ENCODE data around the gene PLD4. TPM values are rescaled to one million over a fixed set of nuclear protein-coding genes. Genes with fewer than 3 reads are reported as not detected.

PLD4 gene
- total and polyA plus RNA-seq, 2 experiments from 2014 or later = 0.77 TPM; not detected in 1

DNA sequence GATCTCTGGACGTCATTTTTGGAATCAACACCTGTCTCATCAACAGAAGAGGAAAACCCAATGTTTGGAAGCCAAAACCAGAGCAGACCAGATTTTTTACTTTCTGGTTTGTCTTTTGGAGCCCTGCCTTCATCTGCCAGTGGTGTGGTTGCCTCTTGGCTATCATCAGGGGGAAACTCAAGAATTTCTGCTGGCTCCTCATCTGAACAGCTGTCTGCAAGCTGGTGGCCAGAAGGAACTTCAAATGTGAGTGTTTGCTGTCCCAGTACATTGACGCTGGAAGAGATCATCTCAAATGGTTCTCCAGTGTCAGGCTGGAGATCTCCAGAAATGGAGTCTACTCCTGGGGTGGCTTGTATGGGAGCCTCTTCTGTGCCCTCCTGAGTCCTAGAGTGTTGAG is 13.8 kb downstream of the PLD4 start:
- H3K27me3 ChIP-seq = peaks cover 47% of the 10 kb centered on the region
- no peaks in the 10 kb centered on the region for H3K9me2 ChIP-seq (replicated peaks; ENCODE audit: insufficient read depth)
- H3K4me3 ChIP-seq = no peak overlapping the region
- H3K27ac ChIP-seq = no peak overlapping the region
- H3K4me1 ChIP-seq (ENCODE audit: insufficient read depth) = no peaks in the 10 kb centered on the region
- no peaks in the 10 kb centered on the region for H3K9me3 ChIP-seq (ENCODE audit: low read depth)
- no peak overlapping the region for H3K4me2 ChIP-seq
- 86% methylated on average over 2 of the region's 2 CpGs for WGBS (ENCODE audit: low lambda C conversion rate, missing lambda C conversion rate)
- no peaks in the 10 kb centered on the region for H3K79me2 ChIP-seq
- H3K36me3 ChIP-seq (replicated peaks; ENCODE audit: insufficient read depth, low read depth) = no peaks in the 10 kb centered on the region
- H4K20me1 ChIP-seq (ENCODE audit: insufficient read depth, poor library complexity, severe bottlenecking) = no peaks in the 10 kb centered on the region
- TF ChIP-seq EZH2 (IDR thresholded peaks at IDR 0.05; ENCODE audit: borderline replicate concordance) = no peak
- no peak for TF ChIP-seq CTCF (IDR thresholded peaks at IDR 0.05; ENCODE audit: poor library complexity)
- no peak for TF ChIP-seq EZH2phosphoT487 (IDR thresholded peaks at IDR 0.05; ENCODE audit: low read depth, severe bottlenecking, unreplicated experiment)
- H2AFZ ChIP-seq = no peak overlapping the region
- no peak for DNase-seq (ENCODE audit: low spot score)

DNA sequence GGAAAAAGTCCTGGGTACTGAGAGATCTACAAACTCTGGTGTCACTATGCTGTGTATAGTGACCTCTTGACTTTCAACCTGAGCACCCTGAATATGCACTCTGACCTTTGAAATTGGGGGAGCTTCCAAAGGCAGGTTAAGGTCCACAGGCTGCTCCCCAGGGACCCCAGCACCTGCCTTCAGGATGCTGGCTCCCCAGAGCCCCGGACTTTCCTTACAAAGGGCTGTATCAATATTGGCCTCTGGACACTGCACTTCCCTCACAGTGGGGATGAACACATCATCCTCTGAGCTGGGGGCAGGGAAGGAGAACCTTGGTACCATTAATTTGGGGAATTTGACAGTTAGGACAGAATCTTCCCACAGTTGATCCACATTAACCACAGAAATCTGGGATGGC is 14.3 kb downstream of the PLD4 start:
- Histone ChIP-seq H3K79me2 (no peaks in the 10 kb centered on the region), H3K9me3 (ENCODE audit: low read depth) (no peaks in the 10 kb centered on the region), H4K20me1 (ENCODE audit: insufficient read depth, poor library complexity, severe bottlenecking) (no peaks in the 10 kb centered on the region), H3K4me3 (no peak overlapping the region), H3K27ac (no peak overlapping the region), H3K9me2 (replicated peaks; ENCODE audit: insufficient read depth) (no peaks in the 10 kb centered on the region), H3K4me2 (no peak overlapping the region), H3K27me3 (peaks cover 47% of the 10 kb centered on the region), H3K4me1 (ENCODE audit: insufficient read depth) (no peaks in the 10 kb centered on the region), H2AFZ (no peak overlapping the region), H3K36me3 (replicated peaks; ENCODE audit: insufficient read depth, low read depth) (no peaks in the 10 kb centered on the region)
- DNase-seq (ENCODE audit: low spot score) = no peak
- WGBS (ENCODE audit: low lambda C conversion rate, missing lambda C conversion rate) = 77% methylated on average over 1 of the region's 1 CpG
- TF ChIP-seq EZH2phosphoT487 (IDR thresholded peaks at IDR 0.05; ENCODE audit: low read depth, severe bottlenecking, unreplicated experiment) (no peak), EZH2 (IDR thresholded peaks at IDR 0.05; ENCODE audit: borderline replicate concordance) (no peak), CTCF (IDR thresholded peaks at IDR 0.05; ENCODE audit: poor library complexity) (no peak)

- H3K36me3 ChIP-seq (replicated peaks; ENCODE audit: insufficient read depth, low read depth) = no peaks in the 10 kb centered on the region
- no peaks in the 10 kb centered on the region for H3K9me3 ChIP-seq (ENCODE audit: low read depth)
- no peaks in the 10 kb centered on the region for H3K9me2 ChIP-seq (replicated peaks; ENCODE audit: insufficient read depth)
- H3K4me2 ChIP-seq = no peak overlapping the region
- H2AFZ ChIP-seq = no peak overlapping the region
- no peak for TF ChIP-seq EZH2 (IDR thresholded peaks at IDR 0.05; ENCODE audit: borderline replicate concordance)
- no peak for TF ChIP-seq CTCF (IDR thresholded peaks at IDR 0.05; ENCODE audit: poor library complexity)
- no peak for TF ChIP-seq EZH2phosphoT487 (IDR thresholded peaks at IDR 0.05; ENCODE audit: low read depth, severe bottlenecking, unreplicated experiment)
- no peak overlapping the region for H3K4me3 ChIP-seq
- no peaks in the 10 kb centered on the region for H3K4me1 ChIP-seq (ENCODE audit: insufficient read depth)
- no peaks in the 10 kb centered on the region for H3K79me2 ChIP-seq
- no peak overlapping the region for H3K27ac ChIP-seq
- no peak for DNase-seq (ENCODE audit: low spot score)
- H3K27me3 ChIP-seq = peaks cover 38% of the 10 kb centered on the region
- 68% methylated on average over 11 of the region's 11 CpGs for WGBS (ENCODE audit: low lambda C conversion rate, missing lambda C conversion rate)
- H4K20me1 ChIP-seq (ENCODE audit: insufficient read depth, poor library complexity, severe bottlenecking) = no peaks in the 10 kb centered on the region
Measured at GRCh38 chr14:104939666-104940410, 15.2 kb downstream of the PLD4 start.
